ENCODE measurements around the gene ETS1.

ETS1 gene

GRCh38 chr11:128520206-128520887 is 67.0 kb downstream of the ETS1 start:
- DNase-seq (ENCODE audit: low read depth), result no peak
- peak overlapping the region; percentile 95 for H3K4me3 ChIP-seq (ENCODE audit: low read depth, low read length)
- in situ Hi-C loops (cut with HindIII; ENCODE audit: low sequenced_read_pairs), result loop anchor here (10.0 to 25.0 kb wide), 2 partner anchors 92 to 336 kb away; no protein-coding TSS in a partner anchor
- TF ChIP-seq CTCF (IDR thresholded peaks at IDR 0.05; ENCODE audit: low read depth, low read length, missing control alignments), result no peak

- in situ Hi-C loops (cut with HindIII; ENCODE audit: low sequenced_read_pairs), result loop anchor here (25.0 kb wide), 1 partner anchor 93 kb away; no protein-coding TSS in a partner anchor
- no peak for TF ChIP-seq CTCF (IDR thresholded peaks at IDR 0.05; ENCODE audit: low read depth, low read length, missing control alignments)
- DNase-seq (ENCODE audit: low read depth), result no peak
- H3K4me3 ChIP-seq (ENCODE audit: low read depth, low read length), result peak overlapping the region; percentile 95
Observed at GRCh38 chr11:128519338-128519737, 68.0 kb downstream of the ETS1 start.

GRCh38 chr11:128518493-128519207 is 68.7 kb downstream of the ETS1 start:
- peak overlapping the region; percentile 95 for H3K4me3 ChIP-seq (ENCODE audit: low read depth, low read length)
- TF ChIP-seq CTCF (IDR thresholded peaks at IDR 0.05; ENCODE audit: low read depth, low read length, missing control alignments), result no peak
- in situ Hi-C loops (cut with HindIII; ENCODE audit: low sequenced_read_pairs), result loop anchor here (25.0 kb wide), 1 partner anchor 94 kb away; no protein-coding TSS in a partner anchor
- no peak for DNase-seq (ENCODE audit: low read depth)

- DNase-seq (ENCODE audit: low read depth), result peak; percentile 52
- no peak for TF ChIP-seq CTCF (IDR thresholded peaks at IDR 0.05; ENCODE audit: low read depth, low read length, missing control alignments)
- in situ Hi-C loops (cut with HindIII; ENCODE audit: low sequenced_read_pairs), result loop anchor here (25.0 kb wide), 1 partner anchor 95 kb away; no protein-coding TSS in a partner anchor
- H3K4me3 ChIP-seq (ENCODE audit: low read depth, low read length), result peak overlapping the region; percentile 95
Observed at GRCh38 chr11:128517451-128518230, 69.7 kb downstream of the ETS1 start.

GRCh38 chr11:128516886-128517285 is 70.5 kb downstream of the ETS1 start:
- in situ Hi-C loops (cut with HindIII; ENCODE audit: low sequenced_read_pairs), result loop anchor here (25.0 kb wide), 1 partner anchor 95 kb away; no protein-coding TSS in a partner anchor
- no peak for DNase-seq (ENCODE audit: low read depth)
- no peak for TF ChIP-seq CTCF (IDR thresholded peaks at IDR 0.05; ENCODE audit: low read depth, low read length, missing control alignments)
- peak overlapping the region; percentile 95 for H3K4me3 ChIP-seq (ENCODE audit: low read depth, low read length)
